Prostate gland (tissue), 2 donors: Measurements from ENCODE around the gene KAZN.

Experiments
- POLR2A ChIP-seq: fragments of 450-650 bp; IDR thresholded peaks from one replicate; pipeline ENCODE4 v1.6.1; 2016; ENCODE audit warnings: antibody characterized with exemption, mild to moderate bottlenecking
- POLR2AphosphoS5 ChIP-seq: sonication (generic); formaldehyde crosslinking; IDR thresholded peaks from one replicate; pipeline ENCODE4 v1.6.1; 2017; ENCODE audit warnings: antibody characterized with exemption
- TF ChIP-seq, protein P1 (sequence below), 4 experiments: fragments of 200-600 bp in 2 of 4; fragments of 450-650 bp in 2 of 4; sonication (generic) in 2 of 4; IDR thresholded peaks; 1 replicate in 3 of 4; 2 replicates in 1 of 4; pipeline ENCODE4 v1.5.1; 2016 to 2019; ENCODE audit warnings: antibody characterized with exemption in 4 of 4, mild to moderate bottlenecking in 2 of 4, moderate library complexity in 2 of 4

DNA sequence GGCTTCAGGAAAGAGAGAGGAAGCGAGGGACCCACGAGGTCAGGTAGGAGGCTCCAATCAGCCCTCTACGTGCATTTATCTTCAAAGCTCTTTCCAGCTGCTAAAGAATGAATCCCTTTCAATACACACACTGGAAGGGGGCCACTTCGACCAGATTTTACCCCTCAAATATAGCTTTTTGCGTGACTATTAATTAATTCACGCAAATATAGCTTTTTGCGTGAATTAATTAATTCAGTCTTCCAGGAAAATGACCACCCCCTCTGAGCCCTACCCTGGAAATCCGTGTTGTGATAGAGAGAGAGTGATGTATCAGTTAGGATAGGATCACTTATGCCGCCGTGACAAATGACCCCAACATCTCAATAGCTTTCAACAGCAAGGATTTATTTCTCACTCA lies 289.9 kb downstream of the KAZN start:
- TF ChIP-seq, protein P1, sequence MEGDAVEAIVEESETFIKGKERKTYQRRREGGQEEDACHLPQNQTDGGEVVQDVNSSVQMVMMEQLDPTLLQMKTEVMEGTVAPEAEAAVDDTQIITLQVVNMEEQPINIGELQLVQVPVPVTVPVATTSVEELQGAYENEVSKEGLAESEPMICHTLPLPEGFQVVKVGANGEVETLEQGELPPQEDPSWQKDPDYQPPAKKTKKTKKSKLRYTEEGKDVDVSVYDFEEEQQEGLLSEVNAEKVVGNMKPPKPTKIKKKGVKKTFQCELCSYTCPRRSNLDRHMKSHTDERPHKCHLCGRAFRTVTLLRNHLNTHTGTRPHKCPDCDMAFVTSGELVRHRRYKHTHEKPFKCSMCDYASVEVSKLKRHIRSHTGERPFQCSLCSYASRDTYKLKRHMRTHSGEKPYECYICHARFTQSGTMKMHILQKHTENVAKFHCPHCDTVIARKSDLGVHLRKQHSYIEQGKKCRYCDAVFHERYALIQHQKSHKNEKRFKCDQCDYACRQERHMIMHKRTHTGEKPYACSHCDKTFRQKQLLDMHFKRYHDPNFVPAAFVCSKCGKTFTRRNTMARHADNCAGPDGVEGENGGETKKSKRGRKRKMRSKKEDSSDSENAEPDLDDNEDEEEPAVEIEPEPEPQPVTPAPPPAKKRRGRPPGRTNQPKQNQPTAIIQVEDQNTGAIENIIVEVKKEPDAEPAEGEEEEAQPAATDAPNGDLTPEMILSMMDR (IDR thresholded peaks at IDR 0.05), result no peak
- TF ChIP-seq POLR2A (no peak), POLR2AphosphoS5 (no peak)
